SK-N-SH treated with all-trans-retinoic acid at 6 μM for 48 hours (cell line): ENCODE data around the gene EPHB3.

Experiments
- ATAC-seq: fragments of 200-7000 bp; cut with Tn5 transposase; 3 replicates; pipeline ENCODE4 v1.9.1; 2020; ENCODE audit warnings: mild to moderate bottlenecking, moderate library complexity
- ARNTL ChIP-seq: fragments of 450-650 bp; formaldehyde crosslinking; IDR thresholded peaks from 2 replicates; pipeline ENCODE4 v1.5.0; 2020; ENCODE audit warnings: low read depth, mild to moderate bottlenecking, moderate library complexity, borderline replicate concordance
- BACH2 ChIP-seq: fragments of 250-450 bp; sonication (Bioruptor Pico); IDR thresholded peaks from 2 replicates; pipeline ENCODE4 v1.9.0; 2021; ENCODE audit warnings: mild to moderate bottlenecking, borderline replicate concordance
- CSDC2 ChIP-seq: fragments of 250-450 bp; sonication (Bioruptor Pico); IDR thresholded peaks from 2 replicates; pipeline ENCODE4 v1.5.0; 2020; ENCODE audit warnings: mild to moderate bottlenecking, moderate library complexity
- ESRRG ChIP-seq: fragments of 250-450 bp; sonication (Bioruptor Pico); IDR thresholded peaks from 2 replicates; pipeline ENCODE4 v1.6.1; 2021; ENCODE audit warnings: mild to moderate bottlenecking
- GLIS3 ChIP-seq: fragments of 250-450 bp; sonication (Bioruptor Pico); IDR thresholded peaks from 2 replicates; pipeline ENCODE4 v1.5.0; 2020; ENCODE audit warnings: mild to moderate bottlenecking, moderate library complexity
- ISL1 ChIP-seq: fragments of 250-450 bp; sonication (Bioruptor Pico); IDR thresholded peaks from 2 replicates; pipeline ENCODE4 v2.1.2; 2022; ENCODE audit warnings: mild to moderate bottlenecking, moderate library complexity
- OSR1 ChIP-seq: fragments of 250-450 bp; sonication (Bioruptor Pico); IDR thresholded peaks from 2 replicates; pipeline ENCODE4 v1.8.0; 2022; ENCODE audit warnings: moderate library complexity, mild to moderate bottlenecking, inconsistent platforms
- PPARA ChIP-seq: fragments of 250-450 bp; sonication (Bioruptor Pico); IDR thresholded peaks from 2 replicates; pipeline ENCODE4 v1.5.0; 2020; ENCODE audit warnings: mild to moderate bottlenecking, borderline replicate concordance
- RARB ChIP-seq: fragments of 250-450 bp; sonication (Bioruptor Pico); IDR thresholded peaks from 2 replicates; pipeline ENCODE4 v1.8.0; 2021; ENCODE audit warnings: mild to moderate bottlenecking, moderate library complexity
- SNAI2 ChIP-seq: fragments of 250-450 bp; sonication (Bioruptor Pico); IDR thresholded peaks from 2 replicates; pipeline ENCODE4 v1.5.0; 2020; ENCODE audit warnings: mild to moderate bottlenecking, moderate library complexity
- TCF4 ChIP-seq: fragments of 250-450 bp; sonication (Bioruptor Pico); IDR thresholded peaks from 2 replicates; pipeline ENCODE4 v1.8.0; 2021; ENCODE audit warnings: mild to moderate bottlenecking, moderate library complexity, borderline replicate concordance
- TOX ChIP-seq: fragments of 250-450 bp; sonication (Bioruptor Pico); IDR thresholded peaks from 2 replicates; pipeline ENCODE4 v1.8.0; 2021; ENCODE audit warnings: mild to moderate bottlenecking, moderate library complexity, borderline replicate concordance
- ZC3H10 ChIP-seq: fragments of 250-450 bp; sonication (Bioruptor Pico); IDR thresholded peaks from 2 replicates; pipeline ENCODE4 v1.5.1; 2021; ENCODE audit warnings: mild to moderate bottlenecking, moderate library complexity
- ZFP3 ChIP-seq: fragments of 250-450 bp; sonication (Bioruptor Pico); IDR thresholded peaks from 2 replicates; pipeline ENCODE4 v1.5.0; 2020; ENCODE audit warnings: mild to moderate bottlenecking, moderate library complexity
- ZFP30 ChIP-seq: fragments of 450-650 bp; formaldehyde crosslinking; IDR thresholded peaks from 2 replicates; pipeline ENCODE4 v1.5.0; 2022; ENCODE audit warnings: mild to moderate bottlenecking, moderate library complexity
- ZNF70 ChIP-seq: fragments of 450-650 bp; formaldehyde crosslinking; IDR thresholded peaks from 2 replicates; pipeline ENCODE4 v1.5.0; 2020; ENCODE audit warnings: mild to moderate bottlenecking, moderate library complexity
- ZNF8 ChIP-seq: fragments of 450-650 bp; formaldehyde crosslinking; IDR thresholded peaks from 2 replicates; pipeline ENCODE4 v1.5.0; 2020; ENCODE audit warnings: mild to moderate bottlenecking, moderate library complexity
- TF ChIP-seq, protein P1 (sequence below): fragments of 250-450 bp; sonication (Bioruptor Pico); IDR thresholded peaks from 2 replicates; pipeline ENCODE4 v1.5.1; 2021; ENCODE audit warnings: mild to moderate bottlenecking, moderate library complexity
- TF ChIP-seq, protein P2 (sequence below): fragments of 250-450 bp; sonication (Bioruptor Pico); IDR thresholded peaks from 2 replicates; pipeline ENCODE4 v1.5.0; 2020; ENCODE audit warnings: mild to moderate bottlenecking, moderate library complexity
- TF ChIP-seq, protein P3 (sequence below): fragments of 250-450 bp; sonication (Bioruptor Pico); IDR thresholded peaks from 2 replicates; pipeline ENCODE4 v1.8.0; 2020; ENCODE audit warnings: mild to moderate bottlenecking, moderate library complexity, borderline replicate concordance
- TF ChIP-seq, protein P4 (sequence below): fragments of 250-450 bp; sonication (Bioruptor Pico); IDR thresholded peaks from 2 replicates; pipeline ENCODE4 v1.8.0; 2021; ENCODE audit warnings: low read depth, mild to moderate bottlenecking, moderate library complexity, borderline replicate concordance
- TF ChIP-seq, protein P5 (sequence below): fragments of 250-450 bp; sonication (Bioruptor Pico); IDR thresholded peaks from 2 replicates; pipeline ENCODE4 v1.5.1; 2020; ENCODE audit warnings: low read depth, mild to moderate bottlenecking, moderate library complexity

Gene EPHB3

DNA sequence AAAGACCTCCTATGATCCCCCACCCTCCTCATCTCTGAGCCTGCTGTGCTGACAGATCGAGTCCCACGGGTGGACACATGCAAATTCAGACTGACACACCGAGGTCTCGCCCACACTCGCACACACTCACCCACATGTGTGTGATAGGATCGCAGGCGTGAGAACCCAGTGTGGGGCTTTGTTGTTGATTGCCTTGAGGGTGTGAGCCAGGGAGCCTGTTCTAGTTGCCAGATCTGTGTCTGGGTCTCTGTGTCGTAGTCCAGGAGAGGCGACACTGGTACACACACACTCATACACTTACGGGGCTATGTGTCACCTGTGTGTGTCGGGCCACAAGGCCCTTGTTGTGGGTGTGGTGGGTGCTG lies 2.0 kb downstream of the EPHB3 start:
- TF ChIP-seq ISL1 (CRISPR knock-in tag) (no peak), ZNF8 (CRISPR knock-in tag) (no peak), TOX (CRISPR knock-in tag) (no peak), ARNTL (no peak), ZFP3 (no peak), ZFP30 (no peak), CSDC2 (CRISPR knock-in tag) (no peak), PPARA (no peak), TCF4 (CRISPR knock-in tag) (no peak), SNAI2 (CRISPR knock-in tag) (no peak), ZC3H10 (CRISPR knock-in tag) (no peak), GLIS3 (CRISPR knock-in tag) (no peak), ESRRG (CRISPR knock-in tag) (no peak)
- TF ChIP-seq, protein P1, sequence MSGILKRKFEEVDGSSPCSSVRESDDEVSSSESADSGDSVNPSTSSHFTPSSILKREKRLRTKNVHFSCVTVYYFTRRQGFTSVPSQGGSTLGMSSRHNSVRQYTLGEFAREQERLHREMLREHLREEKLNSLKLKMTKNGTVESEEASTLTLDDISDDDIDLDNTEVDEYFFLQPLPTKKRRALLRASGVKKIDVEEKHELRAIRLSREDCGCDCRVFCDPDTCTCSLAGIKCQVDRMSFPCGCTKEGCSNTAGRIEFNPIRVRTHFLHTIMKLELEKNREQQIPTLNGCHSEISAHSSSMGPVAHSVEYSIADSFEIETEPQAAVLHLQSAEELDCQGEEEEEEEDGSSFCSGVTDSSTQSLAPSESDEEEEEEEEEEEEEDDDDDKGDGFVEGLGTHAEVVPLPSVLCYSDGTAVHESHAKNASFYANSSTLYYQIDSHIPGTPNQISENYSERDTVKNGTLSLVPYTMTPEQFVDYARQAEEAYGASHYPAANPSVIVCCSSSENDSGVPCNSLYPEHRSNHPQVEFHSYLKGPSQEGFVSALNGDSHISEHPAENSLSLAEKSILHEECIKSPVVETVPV (CRISPR knock-in tag) = no peak
- TF ChIP-seq, protein P2, sequence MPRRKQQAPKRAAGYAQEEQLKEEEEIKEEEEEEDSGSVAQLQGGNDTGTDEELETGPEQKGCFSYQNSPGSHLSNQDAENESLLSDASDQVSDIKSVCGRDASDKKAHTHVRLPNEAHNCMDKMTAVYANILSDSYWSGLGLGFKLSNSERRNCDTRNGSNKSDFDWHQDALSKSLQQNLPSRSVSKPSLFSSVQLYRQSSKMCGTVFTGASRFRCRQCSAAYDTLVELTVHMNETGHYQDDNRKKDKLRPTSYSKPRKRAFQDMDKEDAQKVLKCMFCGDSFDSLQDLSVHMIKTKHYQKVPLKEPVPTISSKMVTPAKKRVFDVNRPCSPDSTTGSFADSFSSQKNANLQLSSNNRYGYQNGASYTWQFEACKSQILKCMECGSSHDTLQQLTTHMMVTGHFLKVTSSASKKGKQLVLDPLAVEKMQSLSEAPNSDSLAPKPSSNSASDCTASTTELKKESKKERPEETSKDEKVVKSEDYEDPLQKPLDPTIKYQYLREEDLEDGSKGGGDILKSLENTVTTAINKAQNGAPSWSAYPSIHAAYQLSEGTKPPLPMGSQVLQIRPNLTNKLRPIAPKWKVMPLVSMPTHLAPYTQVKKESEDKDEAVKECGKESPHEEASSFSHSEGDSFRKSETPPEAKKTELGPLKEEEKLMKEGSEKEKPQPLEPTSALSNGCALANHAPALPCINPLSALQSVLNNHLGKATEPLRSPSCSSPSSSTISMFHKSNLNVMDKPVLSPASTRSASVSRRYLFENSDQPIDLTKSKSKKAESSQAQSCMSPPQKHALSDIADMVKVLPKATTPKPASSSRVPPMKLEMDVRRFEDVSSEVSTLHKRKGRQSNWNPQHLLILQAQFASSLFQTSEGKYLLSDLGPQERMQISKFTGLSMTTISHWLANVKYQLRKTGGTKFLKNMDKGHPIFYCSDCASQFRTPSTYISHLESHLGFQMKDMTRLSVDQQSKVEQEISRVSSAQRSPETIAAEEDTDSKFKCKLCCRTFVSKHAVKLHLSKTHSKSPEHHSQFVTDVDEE (CRISPR knock-in tag) = no peak
- TF ChIP-seq, protein P3, sequence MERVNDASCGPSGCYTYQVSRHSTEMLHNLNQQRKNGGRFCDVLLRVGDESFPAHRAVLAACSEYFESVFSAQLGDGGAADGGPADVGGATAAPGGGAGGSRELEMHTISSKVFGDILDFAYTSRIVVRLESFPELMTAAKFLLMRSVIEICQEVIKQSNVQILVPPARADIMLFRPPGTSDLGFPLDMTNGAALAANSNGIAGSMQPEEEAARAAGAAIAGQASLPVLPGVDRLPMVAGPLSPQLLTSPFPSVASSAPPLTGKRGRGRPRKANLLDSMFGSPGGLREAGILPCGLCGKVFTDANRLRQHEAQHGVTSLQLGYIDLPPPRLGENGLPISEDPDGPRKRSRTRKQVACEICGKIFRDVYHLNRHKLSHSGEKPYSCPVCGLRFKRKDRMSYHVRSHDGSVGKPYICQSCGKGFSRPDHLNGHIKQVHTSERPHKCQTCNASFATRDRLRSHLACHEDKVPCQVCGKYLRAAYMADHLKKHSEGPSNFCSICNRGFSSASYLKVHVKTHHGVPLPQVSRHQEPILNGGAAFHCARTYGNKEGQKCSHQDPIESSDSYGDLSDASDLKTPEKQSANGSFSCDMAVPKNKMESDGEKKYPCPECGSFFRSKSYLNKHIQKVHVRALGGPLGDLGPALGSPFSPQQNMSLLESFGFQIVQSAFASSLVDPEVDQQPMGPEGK (CRISPR knock-in tag) = no peak
- no peak for ATAC-seq

DNA sequence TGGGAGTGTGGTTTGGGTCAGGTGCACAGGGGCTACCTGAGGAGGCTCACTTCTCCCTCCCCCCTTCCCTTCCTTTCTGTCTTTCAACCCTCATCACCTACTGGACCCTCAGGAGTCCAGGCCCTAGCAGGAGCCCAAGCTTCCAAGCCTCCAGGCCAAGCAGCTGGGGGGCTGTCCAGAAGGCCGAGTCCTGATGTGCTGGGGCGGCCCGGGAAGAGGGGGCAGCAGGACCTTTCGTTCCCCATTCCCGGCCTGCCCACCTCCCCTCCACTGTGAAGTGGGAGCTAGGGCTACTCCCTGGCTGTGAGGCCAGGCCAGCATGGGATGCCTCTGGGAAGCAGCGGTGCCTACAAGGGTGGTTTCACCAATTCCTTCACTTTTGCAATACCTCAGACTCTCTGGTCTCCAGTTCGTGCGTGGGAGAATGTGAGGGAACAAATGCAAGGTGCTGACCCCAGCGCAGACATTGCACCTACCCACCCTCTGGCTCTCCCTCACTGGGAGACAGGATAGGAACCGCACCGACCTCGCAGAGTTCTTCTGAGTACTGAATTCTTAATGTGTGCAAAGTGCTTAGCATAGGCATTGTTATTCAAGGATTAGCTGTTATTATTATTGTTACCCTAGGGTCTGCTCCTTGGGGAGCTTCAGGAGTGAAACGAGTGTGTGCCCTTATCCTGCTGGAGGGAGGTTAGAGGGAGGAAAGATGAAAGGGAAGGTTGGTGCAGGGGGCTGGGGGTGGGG lies 2.5 kb downstream of the EPHB3 start:
- TF ChIP-seq CSDC2 (CRISPR knock-in tag) (no peak), TOX (CRISPR knock-in tag) (no peak), ZC3H10 (CRISPR knock-in tag) (no peak), BACH2 (CRISPR knock-in tag) (no peak), TCF4 (CRISPR knock-in tag) (no peak), GLIS3 (CRISPR knock-in tag) (no peak), OSR1 (CRISPR knock-in tag) (no peak), RARB (no peak), ESRRG (CRISPR knock-in tag) (no peak), ZNF8 (CRISPR knock-in tag) (no peak), ZFP30 (no peak), ZFP3 (no peak), ISL1 (CRISPR knock-in tag) (no peak), SNAI2 (CRISPR knock-in tag) (no peak), ZNF70 (CRISPR knock-in tag) (no peak)
- TF ChIP-seq, protein P4, sequence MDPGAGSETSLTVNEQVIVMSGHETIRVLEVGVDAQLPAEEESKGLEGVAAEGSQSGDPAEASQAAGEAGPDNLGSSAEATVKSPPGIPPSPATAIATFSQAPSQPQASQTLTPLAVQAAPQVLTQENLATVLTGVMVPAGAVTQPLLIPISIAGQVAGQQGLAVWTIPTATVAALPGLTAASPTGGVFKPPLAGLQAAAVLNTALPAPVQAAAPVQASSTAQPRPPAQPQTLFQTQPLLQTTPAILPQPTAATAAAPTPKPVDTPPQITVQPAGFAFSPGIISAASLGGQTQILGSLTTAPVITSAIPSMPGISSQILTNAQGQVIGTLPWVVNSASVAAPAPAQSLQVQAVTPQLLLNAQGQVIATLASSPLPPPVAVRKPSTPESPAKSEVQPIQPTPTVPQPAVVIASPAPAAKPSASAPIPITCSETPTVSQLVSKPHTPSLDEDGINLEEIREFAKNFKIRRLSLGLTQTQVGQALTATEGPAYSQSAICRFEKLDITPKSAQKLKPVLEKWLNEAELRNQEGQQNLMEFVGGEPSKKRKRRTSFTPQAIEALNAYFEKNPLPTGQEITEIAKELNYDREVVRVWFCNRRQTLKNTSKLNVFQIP (CRISPR knock-in tag) = no peak
- TF ChIP-seq, protein P1 (CRISPR knock-in tag) = no peak
- TF ChIP-seq, protein P5, sequence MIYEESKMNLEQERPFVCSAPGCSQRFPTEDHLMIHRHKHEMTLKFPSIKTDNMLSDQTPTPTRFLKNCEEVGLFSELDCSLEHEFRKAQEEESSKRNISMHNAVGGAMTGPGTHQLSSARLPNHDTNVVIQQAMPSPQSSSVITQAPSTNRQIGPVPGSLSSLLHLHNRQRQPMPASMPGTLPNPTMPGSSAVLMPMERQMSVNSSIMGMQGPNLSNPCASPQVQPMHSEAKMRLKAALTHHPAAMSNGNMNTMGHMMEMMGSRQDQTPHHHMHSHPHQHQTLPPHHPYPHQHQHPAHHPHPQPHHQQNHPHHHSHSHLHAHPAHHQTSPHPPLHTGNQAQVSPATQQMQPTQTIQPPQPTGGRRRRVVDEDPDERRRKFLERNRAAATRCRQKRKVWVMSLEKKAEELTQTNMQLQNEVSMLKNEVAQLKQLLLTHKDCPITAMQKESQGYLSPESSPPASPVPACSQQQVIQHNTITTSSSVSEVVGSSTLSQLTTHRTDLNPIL (CRISPR knock-in tag) = no peak
- TF ChIP-seq, protein P3 (CRISPR knock-in tag) = no peak
- ATAC-seq = no peak
